Left ventricle myocardium inferior (tissue), 1 donor: ENCODE measurements around the gene MAGOHB. TPM values are rescaled to one million over a fixed set of nuclear protein-coding genes. Genes with fewer than 3 reads are reported as not detected.

Source experiments
- DNase-seq: peaks from one replicate; pipeline ENCODE4 v3.0.0-alpha.2; 2020
- H3K27ac ChIP-seq: fragments of 200-600 bp; replicated peaks from 2 replicates; pipeline ENCODE4 v1.8.0; 2021
- H3K27me3 ChIP-seq: fragments of 200-600 bp; 2 replicates; pipeline ENCODE4 v1.8.0; 2021; ENCODE audit warnings: low read depth
- H3K36me3 ChIP-seq: fragments of 200-600 bp; 2 replicates; pipeline ENCODE4 v1.8.0; 2021
- H3K4me1 ChIP-seq: fragments of 200-600 bp; 2 replicates; pipeline ENCODE4 v1.8.0; 2021
- H3K4me3 ChIP-seq: fragments of 200-600 bp; 2 replicates; pipeline ENCODE4 v1.8.0; 2021; ENCODE audit warnings: mild to moderate bottlenecking, moderate library complexity
- H3K9me3 ChIP-seq: fragments of 200-600 bp; replicated peaks from 2 replicates; pipeline ENCODE4 v1.8.0; 2021
- intact Hi-C: fragments of 100-400 bp; cut with micrococcal nuclease; formaldehyde crosslinking; loops from one replicate; pipeline ENCODE4 v1.11.0; 2022
- total RNA-seq: library from RNA; stranded (reverse); fragmentation: NEBNext Ultra II Directional; extraction: Animal tissue kit (Norgen Biotek cat#: 25700); gene quantifications from one replicate; pipeline ENCODE4 v1.2.1, GENCODE V29; 2021
- TF ChIP-seq, protein P1 (sequence below): fragments of 200-600 bp; IDR thresholded peaks from 2 replicates; pipeline ENCODE4 v1.8.0; 2021; ENCODE audit warnings: antibody characterized with exemption, mild to moderate bottlenecking, borderline replicate concordance
- donor health status: DM: no; HTN: yes; CAD: no; lungs with severe emphysema.

The MAGOHB gene
- total RNA-seq, 1 donor from 2014 or later: 13.9 TPM

- Histone ChIP-seq H3K9me3 (no peaks in the 10 kb centered on the region), H3K4me3 (no peak overlapping the region), H3K4me1 (no peaks in the 10 kb centered on the region), H3K27ac (no peak overlapping the region), H3K36me3 (no peaks in the 10 kb centered on the region), H3K27me3 (peaks cover 18% of the 10 kb centered on the region)
- intact Hi-C loops: no loop called here
- DNase-seq: no peak
- TF ChIP-seq, protein P1, sequence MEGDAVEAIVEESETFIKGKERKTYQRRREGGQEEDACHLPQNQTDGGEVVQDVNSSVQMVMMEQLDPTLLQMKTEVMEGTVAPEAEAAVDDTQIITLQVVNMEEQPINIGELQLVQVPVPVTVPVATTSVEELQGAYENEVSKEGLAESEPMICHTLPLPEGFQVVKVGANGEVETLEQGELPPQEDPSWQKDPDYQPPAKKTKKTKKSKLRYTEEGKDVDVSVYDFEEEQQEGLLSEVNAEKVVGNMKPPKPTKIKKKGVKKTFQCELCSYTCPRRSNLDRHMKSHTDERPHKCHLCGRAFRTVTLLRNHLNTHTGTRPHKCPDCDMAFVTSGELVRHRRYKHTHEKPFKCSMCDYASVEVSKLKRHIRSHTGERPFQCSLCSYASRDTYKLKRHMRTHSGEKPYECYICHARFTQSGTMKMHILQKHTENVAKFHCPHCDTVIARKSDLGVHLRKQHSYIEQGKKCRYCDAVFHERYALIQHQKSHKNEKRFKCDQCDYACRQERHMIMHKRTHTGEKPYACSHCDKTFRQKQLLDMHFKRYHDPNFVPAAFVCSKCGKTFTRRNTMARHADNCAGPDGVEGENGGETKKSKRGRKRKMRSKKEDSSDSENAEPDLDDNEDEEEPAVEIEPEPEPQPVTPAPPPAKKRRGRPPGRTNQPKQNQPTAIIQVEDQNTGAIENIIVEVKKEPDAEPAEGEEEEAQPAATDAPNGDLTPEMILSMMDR: no peak
Measured at GRCh38 chr12:10554756-10555481, 58.5 kb downstream of the MAGOHB start.

DNA sequence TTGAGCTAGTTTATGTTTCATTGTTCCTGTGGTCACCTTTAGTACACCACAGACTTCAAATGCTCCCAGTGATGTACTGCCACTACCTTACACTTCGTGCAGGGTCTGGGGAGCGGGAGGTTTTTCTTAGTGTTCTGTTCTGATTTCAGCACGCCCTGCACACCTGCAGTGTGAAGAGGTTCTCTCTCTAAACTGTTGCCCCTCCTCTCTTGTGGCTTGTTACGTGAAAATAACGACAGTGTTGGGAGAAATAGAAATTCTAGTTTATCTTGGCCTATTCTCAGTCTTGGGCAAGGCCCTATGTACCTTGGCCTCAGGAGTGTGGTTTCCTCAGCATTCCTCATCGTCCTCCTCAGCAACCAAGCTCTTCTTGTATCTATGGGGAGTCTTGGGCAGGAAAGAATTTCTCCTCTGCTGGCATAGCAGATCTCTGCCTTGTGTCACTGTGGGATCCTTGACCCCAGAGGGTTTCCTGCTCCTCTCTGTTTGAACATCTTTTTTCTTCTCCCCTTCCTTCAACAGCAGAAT lies 59.1 kb downstream of the MAGOHB start:
- TF ChIP-seq, protein P1: no peak
- H3K36me3 ChIP-seq: no peaks in the 10 kb centered on the region
- H3K4me3 ChIP-seq: no peak overlapping the region
- no peaks in the 10 kb centered on the region for H3K4me1 ChIP-seq
- DNase-seq: no peak
- peaks cover 18% of the 10 kb centered on the region for H3K27me3 ChIP-seq
- intact Hi-C loops: no loop called here
- no peaks in the 10 kb centered on the region for H3K9me3 ChIP-seq
- H3K27ac ChIP-seq: no peak overlapping the region

Other genes starting within 250 kb of the MAGOHB start
- 0.36 TPM for gene KLRK1, start 223.6 kb downstream of the MAGOHB start, total RNA-seq
- not detected for gene KLRC4, start 203.9 kb downstream of the MAGOHB start, total RNA-seq
- not detected for gene KLRC3, start 193.0 kb downstream of the MAGOHB start, total RNA-seq
- gene KLRC2, start 177.6 kb downstream of the MAGOHB start, total RNA-seq: not detected
- not detected for gene KLRC1, start 160.2 kb downstream of the MAGOHB start, total RNA-seq
- 0.22 TPM for gene EIF2S3B, start 107.7 kb downstream of the MAGOHB start, total RNA-seq
- not detected for gene STYK1, start 60.4 kb upstream of the MAGOHB start, total RNA-seq
- 903 TPM for gene YBX3, start 109.7 kb upstream of the MAGOHB start, total RNA-seq
- not detected for gene TAS2R7, start 189.0 kb upstream of the MAGOHB start, total RNA-seq
- gene TAS2R8, start 193.7 kb upstream of the MAGOHB start, total RNA-seq: not detected
- not detected for gene TAS2R9, start 196.6 kb upstream of the MAGOHB start, total RNA-seq
- not detected for gene TAS2R10, start 212.7 kb upstream of the MAGOHB start, total RNA-seq
- gene PRR4, start 235.9 kb upstream of the MAGOHB start, total RNA-seq: 1.2 TPM